Raji (cell line): ENCODE results near the gene MCOLN2.

Experiments used
- POLR2A ChIP-seq: IDR thresholded peaks from 2 replicates; pipeline ENCODE4 v1.6.1; 2011; ENCODE audit warnings: low read depth, low read length, control low read depth; ENCODE audit not compliant: insufficient read depth

The MCOLN2 gene

GRCh38 chr1:84961316-84961715, 35.6 kb downstream of the MCOLN2 start:
- no peak for TF ChIP-seq POLR2A

- no peak for TF ChIP-seq POLR2A
These were observed 36.5 kb downstream of the MCOLN2 start for GRCh38 chr1:84960371-84960770.

GRCh38 chr1:84959294-84959693, 37.6 kb downstream of the MCOLN2 start:
- TF ChIP-seq POLR2A, result no peak

- TF ChIP-seq POLR2A, result no peak
These were observed 38.9 kb downstream of the MCOLN2 start for GRCh38 chr1:84957966-84958365.

GRCh38 chr1:84956655-84957054, 40.3 kb downstream of the MCOLN2 start:
- no peak for TF ChIP-seq POLR2A

GRCh38 chr1:84956097-84956496, 40.8 kb downstream of the MCOLN2 start:
- no peak for TF ChIP-seq POLR2A

- TF ChIP-seq POLR2A, result no peak
These were observed 47.2 kb downstream of the MCOLN2 start for GRCh38 chr1:84949664-84950063.

GRCh38 chr1:84947536-84948410, 49.1 kb downstream of the MCOLN2 start:
- TF ChIP-seq POLR2A, result no peak

- no peak for TF ChIP-seq POLR2A
These were observed 50.3 kb downstream of the MCOLN2 start for GRCh38 chr1:84946631-84947030.

GRCh38 chr1:84944767-84945486, 52.0 kb downstream of the MCOLN2 start:
- TF ChIP-seq POLR2A, result no peak

GRCh38 chr1:84941843-84942242, 55.1 kb downstream of the MCOLN2 start:
- no peak for TF ChIP-seq POLR2A

GRCh38 chr1:84940481-84940880, 56.4 kb downstream of the MCOLN2 start:
- no peak for TF ChIP-seq POLR2A

GRCh38 chr1:84939761-84940160, 57.2 kb downstream of the MCOLN2 start:
- TF ChIP-seq POLR2A, result no peak

GRCh38 chr1:84939151-84939550, 57.8 kb downstream of the MCOLN2 start:
- no peak for TF ChIP-seq POLR2A

GRCh38 chr1:84936116-84936810, 60.6 kb downstream of the MCOLN2 start:
- TF ChIP-seq POLR2A, result no peak
